ENCODE data around the gene WDR64. TPM values are rescaled to one million over a fixed set of nuclear protein-coding genes. Genes with fewer than 3 reads are reported as not detected.

WDR64 gene
- not detected in 2 replicates for total RNA-seq

GRCh38 chr1:241652012-241652411, at the start of gene WDR64:
Gene WDR64 (plus strand): TSS chr1:241652281. CDS start chr1:241652485, 204 bp downstream.

DNA sequence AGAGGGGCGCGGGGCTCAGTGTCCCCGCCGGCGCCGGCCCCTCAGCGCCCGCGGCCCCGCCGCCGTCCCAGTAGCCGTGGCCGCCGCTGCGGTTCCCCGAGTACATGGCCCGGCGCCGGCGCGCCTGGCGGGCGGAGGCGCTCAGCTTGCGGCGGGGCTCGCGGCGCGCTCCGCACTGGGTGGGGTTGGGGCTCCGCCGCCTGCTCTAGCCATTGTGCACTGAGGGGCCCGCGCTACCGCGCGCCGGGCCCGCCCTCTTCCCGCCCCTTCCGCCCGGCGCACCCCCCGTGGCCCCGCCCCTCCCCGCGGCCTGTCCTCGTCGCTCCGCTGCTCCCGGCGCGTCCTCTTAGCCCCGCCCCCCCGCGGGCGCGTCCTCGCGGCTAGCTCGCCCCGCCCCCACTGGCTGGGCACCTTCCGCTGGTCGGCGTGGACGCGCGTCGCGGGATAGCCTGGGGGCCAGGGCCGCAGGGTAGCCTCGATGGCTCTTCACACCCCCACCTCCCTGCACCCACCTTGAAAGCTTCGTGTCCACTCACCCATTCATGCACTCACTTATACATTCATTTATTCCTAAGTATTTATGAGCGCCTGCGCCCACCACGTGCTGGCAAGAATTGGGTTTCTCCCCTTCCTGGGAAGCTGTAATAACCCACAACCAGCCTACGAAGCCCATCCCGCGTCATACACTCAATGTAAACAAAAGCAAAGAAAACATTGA, 11.8 kb upstream of the WDR64 start, which contains the start of the genes CHML and OPN3:
CHML (minus strand) TSS at position 221 of the 718 bp plus-strand sequence. CDS start 4,603 bp downstream, outside the sequence.
OPN3 (minus strand) TSS at position 221 of the 718 bp plus-strand sequence; CDS start at position 106, 115 bp downstream.

DNA sequence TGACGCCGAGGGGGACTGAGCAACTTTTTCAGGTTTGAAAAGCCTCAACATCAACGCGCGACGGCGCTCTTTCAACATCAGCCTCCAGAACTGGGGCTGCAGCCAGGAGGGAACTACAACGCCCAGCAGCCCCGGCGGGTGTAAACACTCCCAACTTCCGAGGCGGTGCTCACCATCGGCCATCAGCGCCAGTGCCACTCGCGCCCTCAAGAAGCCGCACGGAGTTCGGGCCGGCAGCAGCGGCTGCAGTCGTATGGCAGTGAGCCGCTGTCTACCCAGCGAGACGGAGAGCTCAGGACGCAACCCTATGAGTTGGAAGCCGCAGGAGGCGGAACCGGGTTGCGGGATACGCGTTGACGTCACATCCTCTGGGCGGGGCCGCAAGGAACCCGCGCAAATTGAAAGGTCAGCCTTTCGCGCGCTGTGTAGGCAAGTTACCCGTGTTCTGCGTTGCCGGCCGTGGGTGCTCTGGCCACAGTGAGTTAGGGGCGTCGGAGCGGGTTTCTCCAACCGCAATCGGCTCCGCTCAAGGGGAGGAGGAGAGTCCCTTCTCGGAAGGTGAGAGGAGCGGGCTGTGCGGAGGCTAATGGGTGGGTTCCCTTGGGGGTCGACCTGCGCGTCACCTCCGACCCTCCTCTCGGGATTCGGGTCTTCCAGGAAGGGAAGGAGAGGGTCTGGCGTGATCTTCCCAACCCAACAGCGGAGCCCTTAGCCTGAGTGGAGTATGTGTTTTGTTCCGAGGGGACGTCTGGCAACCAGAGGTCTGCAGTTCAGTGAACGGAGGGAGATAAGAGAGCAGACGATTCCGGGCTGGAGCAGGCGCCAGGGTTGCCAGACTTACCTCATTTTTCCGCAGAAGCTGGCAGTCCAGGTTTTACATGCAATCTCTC, 196.0 kb downstream of the WDR64 start, which contains the start of gene EXO1:
EXO1 (plus strand) TSS at position 409 of the 890 bp plus-strand sequence. CDS start 2,222 bp downstream, outside the sequence.

Other genes with a start within 250 kb of the WDR64 start
- 69.1 and 97.7 TPM in 2 replicates for gene FH, start 132.5 kb upstream of the WDR64 start, total RNA-seq
- not detected in 2 replicates for gene KMO, start 119.9 kb upstream of the WDR64 start, total RNA-seq
- 10.8 and 20.6 TPM in 2 replicates for gene CHML, start 11.9 kb upstream of the WDR64 start, total RNA-seq
- 9.4 and 29.5 TPM in 2 replicates for gene OPN3, start 11.9 kb upstream of the WDR64 start, total RNA-seq
- 7.6 and 9.4 TPM in 2 replicates for gene EXO1, start 195.9 kb downstream of the WDR64 start, total RNA-seq